Activated naive CD4-positive, alpha-beta T cell treated with Interleukin-2 at 50 U/mL for 16 hours (primary cell): ENCODE measurements around the gene CBLC.

Experiments used
- DNase-seq: peaks from one replicate; pipeline ENCODE4 v3.0.0-alpha.2; 2020

The CBLC gene

GRCh38 chr19:44803442-44804428, 26.0 kb downstream of the CBLC start:
- DNase-seq = no peak

DNA sequence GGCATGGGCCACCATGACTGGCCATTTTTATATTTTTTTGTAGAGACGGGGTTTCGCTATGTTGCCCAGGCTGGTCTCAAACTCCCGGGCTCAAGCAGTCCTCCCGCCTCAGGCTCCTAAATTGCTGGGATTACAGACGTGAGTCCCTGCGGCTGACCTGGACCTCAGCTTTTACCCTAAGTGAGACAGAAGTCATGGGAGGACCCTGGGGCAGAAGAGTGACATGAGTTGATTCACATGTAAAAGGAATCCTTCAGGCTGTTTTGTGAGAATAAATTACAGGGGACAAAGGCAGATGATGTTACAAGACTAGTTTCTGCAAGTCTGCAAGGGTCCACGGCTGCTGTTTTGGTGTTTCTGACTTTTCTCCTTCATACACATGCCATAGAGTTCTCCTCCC, 28.6 kb downstream of the CBLC start:
- DNase-seq = no peak

DNA sequence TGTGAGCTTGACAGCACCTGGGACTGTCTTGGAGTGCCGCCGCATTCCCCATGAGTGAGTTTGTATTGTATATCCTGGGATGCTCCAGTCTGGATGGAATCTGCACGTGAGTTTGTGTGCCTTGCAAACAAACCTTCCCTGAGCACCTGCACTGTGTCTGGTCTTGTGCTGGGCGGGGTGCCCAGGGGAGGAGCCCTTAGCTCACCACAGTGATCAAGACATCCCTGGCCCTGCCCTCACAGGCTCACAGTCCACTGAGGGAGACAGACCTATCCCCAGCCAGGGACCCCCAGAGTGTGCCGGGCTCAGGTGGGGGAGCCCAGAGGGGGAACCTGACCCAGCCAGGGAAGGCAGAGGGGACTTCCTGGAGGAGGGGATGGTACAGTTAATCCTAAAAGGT, 29.5 kb downstream of the CBLC start:
- no peak for DNase-seq

GRCh38 chr19:44807652-44808462, 30.2 kb downstream of the CBLC start:
- DNase-seq = no peak

- no peak for DNase-seq
Measured at GRCh38 chr19:44808463-44809371, 31.0 kb downstream of the CBLC start, which contains the start of gene BCAM. Gene BCAM, plus strand, starts transcription at chr19:44809103. Its CDS starts 22 bp downstream, at chr19:44809125.

DNA sequence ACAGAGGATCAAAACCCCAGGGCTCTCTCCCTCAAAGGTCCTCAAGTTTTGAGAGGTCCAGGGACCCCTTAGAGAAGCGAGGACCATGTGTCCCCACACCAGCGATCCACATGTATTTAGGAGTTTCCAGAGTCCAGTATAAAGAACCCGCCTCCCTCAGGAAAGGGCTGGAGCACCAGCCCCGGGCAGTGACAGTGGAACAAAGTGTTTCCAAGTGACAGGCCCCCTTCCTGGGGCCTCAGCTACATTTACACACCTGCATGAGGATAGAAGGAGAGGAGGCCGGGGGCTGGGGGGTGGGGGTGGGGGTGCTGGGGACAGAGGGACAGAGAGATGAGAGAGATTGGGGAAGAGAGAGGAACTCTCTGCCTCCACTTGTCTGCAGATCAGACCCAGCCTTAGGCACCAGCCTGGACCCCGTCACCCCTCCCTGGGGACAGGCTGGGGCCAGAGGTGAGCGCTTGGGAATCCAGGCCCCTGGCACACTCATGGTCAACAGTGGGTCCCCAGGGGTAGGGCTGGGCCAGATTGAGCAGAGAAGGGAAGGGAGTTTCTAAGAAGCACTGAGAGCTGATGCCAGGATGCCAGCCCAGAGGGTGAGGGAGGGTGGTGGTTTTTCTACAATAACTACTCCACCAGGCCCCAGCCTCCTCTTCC, 32.0 kb downstream of the CBLC start:
- DNase-seq = no peak

GRCh38 chr19:44810234-44811121, 32.8 kb downstream of the CBLC start:
- no peak for DNase-seq

DNA sequence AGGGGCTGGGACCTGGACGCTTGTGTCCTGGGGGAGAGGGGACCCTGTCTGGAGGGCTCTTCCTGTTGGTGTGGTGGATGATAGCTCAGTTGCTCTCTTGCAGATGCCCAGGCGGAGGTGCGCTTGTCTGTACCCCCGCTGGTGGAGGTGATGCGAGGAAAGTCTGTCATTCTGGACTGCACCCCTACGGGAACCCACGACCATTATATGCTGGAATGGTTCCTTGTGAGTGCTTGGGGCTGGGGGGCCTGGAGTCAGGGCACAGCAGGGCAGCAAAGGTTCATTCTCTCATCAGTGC, 33.4 kb downstream of the CBLC start:
- DNase-seq = no peak

- no peak for DNase-seq
Measured at GRCh38 chr19:44812142-44812718, 34.5 kb downstream of the CBLC start.

DNA sequence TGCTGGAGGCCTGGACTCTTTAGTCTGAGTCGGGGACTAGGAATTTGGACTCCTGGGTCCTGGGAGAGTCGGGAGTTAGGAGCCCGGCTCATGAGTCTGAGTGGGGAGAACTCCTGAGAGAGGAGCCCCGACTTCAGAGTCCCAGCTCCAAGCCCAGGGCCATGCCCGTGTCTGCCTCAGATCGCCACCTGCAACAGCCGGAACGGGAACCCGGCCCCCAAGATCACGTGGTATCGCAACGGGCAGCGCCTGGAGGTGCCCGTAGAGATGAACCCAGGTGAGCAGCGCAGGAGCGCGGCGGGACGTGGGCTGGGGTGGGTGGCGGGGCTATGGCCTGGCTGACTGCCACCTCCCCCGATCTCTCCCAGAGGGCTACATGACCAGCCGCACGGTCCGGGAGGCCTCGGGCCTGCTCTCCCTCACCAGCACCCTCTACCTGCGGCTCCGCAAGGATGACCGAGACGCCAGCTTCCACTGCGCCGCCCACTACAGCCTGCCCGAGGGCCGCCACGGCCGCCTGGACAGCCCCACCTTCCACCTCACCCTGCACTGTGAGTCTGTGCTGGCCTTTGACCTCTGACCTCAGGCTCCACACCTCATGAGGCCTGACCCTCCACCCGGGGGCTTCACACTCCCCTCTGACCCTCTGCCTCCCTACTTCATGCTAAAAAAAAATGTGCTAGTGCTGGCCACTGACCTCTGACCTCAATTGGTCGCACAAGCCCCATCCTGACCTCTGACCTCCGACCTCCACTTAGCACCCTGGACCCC, 35.6 kb downstream of the CBLC start:
- no peak for DNase-seq

DNA sequence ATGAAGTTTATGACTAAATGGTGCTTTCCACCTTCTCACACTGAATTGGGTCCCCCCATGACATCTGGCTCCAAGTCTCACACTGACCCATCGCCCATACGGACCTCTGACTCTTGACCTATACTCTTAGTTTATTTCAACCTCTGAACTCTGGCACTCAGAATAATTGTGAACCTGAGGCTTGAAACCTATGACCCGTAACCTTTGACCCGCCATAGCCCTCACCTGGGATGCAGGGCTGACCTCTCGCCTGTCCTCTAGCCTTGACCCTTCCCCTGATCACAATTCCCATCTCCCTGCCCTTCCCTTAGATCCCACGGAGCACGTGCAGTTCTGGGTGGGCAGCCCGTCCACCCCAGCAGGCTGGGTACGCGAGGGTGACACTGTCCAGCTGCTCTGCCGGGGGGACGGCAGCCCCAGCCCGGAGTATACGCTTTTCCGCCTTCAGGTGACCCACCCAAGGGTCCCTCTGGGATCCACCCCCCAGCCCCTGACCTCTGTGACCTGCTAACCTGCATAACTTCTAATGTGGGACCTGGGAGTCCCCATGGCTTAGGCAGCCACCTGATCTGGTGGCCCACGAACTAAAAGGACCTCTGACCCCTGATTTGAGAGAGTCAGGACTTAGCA, 36.3 kb downstream of the CBLC start:
- DNase-seq = no peak

- no peak for DNase-seq
Measured at GRCh38 chr19:44814517-44814916, 36.8 kb downstream of the CBLC start.

- DNase-seq = no peak
Measured at GRCh38 chr19:44816301-44816700, 38.6 kb downstream of the CBLC start.

DNA sequence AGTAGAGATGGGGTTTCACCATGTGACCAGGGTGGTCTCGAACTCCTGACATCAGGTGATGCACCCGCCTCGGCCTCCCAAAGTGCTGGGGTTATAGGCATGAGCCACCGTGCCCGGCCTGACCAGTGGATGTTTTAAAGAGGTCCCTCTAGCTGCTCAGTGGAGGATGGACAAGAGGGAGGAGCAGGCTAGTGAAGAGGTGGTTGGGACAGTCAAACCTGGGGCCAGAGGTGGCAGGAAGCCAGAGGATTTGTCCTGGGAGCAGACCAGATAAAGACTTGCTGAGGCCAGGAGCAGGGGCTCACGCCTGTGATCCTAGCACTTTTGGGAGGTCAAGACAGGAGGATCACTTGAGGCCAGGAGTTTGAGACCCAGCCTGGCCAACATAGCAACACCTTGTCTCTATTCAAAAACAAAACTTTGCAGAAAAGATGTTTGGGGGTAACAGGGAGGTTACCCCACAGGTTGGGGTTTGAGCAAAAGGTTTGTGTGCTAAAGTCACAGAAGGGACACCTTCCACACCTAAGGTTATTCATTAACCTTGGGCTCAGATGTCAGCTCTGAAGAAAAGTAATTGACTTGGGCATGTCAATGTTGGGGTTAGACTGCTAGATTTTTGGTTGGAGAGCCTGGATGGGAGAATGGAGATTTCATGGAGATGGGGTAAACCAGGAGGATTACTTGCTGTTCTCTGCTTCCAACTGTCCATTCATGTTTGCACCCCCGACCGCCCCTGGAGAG, 40.2 kb downstream of the CBLC start:
- no peak for DNase-seq

- DNase-seq = no peak
Measured at GRCh38 chr19:44818466-44819031, 40.9 kb downstream of the CBLC start.

DNA sequence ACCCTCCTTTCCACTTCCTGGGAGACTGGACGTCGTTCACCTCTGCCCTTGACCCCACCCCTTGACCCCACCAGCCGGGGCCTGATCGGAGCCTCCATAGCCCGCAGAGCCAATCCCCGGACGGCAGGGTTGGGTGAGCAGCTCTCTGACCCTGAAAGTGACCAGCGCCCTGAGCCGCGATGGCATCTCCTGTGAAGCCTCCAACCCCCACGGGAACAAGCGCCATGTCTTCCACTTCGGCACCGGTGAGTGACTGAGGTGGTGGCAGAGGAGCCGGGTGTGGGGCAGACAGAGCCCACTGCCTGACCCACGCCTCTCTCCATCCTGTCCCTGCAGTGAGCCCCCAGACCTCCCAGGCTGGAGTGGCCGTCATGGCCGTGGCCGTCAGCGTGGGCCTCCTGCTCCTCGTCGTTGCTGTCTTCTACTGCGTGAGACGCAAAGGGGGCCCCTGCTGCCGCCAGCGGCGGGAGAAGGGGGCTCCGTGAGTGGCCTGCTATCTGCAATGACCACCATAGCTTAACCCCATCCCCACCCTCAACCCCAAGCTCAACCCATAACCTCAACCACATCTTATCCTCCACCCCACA, 41.6 kb downstream of the CBLC start:
- DNase-seq = no peak

DNA sequence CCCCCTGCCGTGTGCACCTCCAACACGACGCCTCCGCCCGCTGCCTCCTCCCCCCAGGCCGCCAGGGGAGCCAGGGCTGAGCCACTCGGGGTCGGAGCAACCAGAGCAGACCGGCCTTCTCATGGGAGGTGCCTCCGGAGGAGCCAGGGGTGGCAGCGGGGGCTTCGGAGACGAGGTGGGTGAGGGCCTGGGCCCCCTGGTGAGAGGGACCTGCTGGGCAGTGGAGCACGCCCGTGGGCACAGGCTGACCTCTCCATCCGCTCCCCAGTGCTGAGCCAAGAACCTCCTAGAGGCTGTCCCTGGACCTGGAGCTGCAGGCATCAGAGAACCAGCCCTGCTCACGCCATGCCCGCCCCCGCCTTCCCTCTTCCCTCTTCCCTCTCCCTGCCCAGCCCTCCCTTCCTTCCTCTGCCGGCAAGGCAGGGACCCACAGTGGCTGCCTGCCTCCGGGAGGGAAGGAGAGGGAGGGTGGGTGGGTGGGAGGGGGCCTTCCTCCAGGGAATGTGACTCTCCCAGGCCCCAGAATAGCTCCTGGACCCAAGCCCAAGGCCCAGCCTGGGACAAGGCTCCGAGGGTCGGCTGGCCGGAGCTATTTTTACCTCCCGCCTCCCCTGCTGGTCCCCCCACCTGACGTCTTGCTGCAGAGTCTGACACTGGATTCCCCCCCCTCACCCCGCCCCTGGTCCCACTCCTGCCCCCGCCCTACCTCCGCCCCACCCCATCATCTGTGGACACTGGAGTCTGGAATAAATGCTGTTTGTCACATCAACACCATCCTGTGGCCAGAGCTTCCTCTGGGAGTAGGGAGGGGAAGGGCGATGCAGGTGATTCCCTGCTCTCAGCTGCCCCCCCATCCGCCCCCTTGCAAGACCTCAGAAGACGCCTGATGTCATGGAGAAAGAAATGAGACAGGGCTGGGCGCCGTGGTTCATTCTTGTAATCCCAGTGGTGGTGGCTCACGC, 43.2 kb downstream of the CBLC start:
- DNase-seq = no peak
